Adipocyte (in vitro differentiated cells): ENCODE data around the gene SLC2A5.
"Not testable (repeated sequence)": the region's sequence is repeated elsewhere in the genome, so short reads cannot be mapped to it uniquely, and the experiment has no call there.

Source experiments
- DNase-seq: peaks from one replicate; pipeline ENCODE4 v3.0.0-alpha.2; 2015; ENCODE audit warnings: low read depth
- H3K27me3 ChIP-seq: replicated peaks from 2 replicates; pipeline ENCODE4 v1.7.0; 2013; ENCODE audit warnings: mild to moderate bottlenecking, low read length, moderate library complexity; ENCODE audit not compliant: control insufficient read depth, insufficient read depth
- H3K36me3 ChIP-seq: 2 replicates; pipeline ENCODE4 v1.7.0; 2013; ENCODE audit warnings: low read length, mild to moderate bottlenecking, moderate library complexity; ENCODE audit not compliant: control insufficient read depth, insufficient read depth, severe bottlenecking
- H3K4me1 ChIP-seq: 2 replicates; pipeline ENCODE4 v1.7.0; 2013; ENCODE audit warnings: mild to moderate bottlenecking, low read length, moderate library complexity; ENCODE audit not compliant: control insufficient read depth, insufficient read depth
- H3K4me3 ChIP-seq: 2 replicates; pipeline ENCODE4 v1.7.0; 2013; ENCODE audit warnings: mild to moderate bottlenecking, low read length, moderate library complexity
- H3K9ac ChIP-seq: 2 replicates; pipeline ENCODE4 v1.7.0; 2013; ENCODE audit warnings: mild to moderate bottlenecking, low read length, moderate library complexity
- H3K9me3 ChIP-seq: 2 replicates; pipeline ENCODE4 v1.7.0; 2013; ENCODE audit warnings: mild to moderate bottlenecking, low read length, moderate library complexity; ENCODE audit not compliant: control insufficient read depth

The SLC2A5 gene

GRCh38 chr1:9041116-9041779 is 28.2 kb downstream of the SLC2A5 start:
- Histone ChIP-seq H3K9ac (no peak overlapping the region), H3K27me3 (peaks cover 5% of the 10 kb centered on the region), H3K9me3 (no peaks in the 10 kb centered on the region), H3K36me3 (peaks cover 62% of the 10 kb centered on the region), H3K4me1 (peaks cover 3% of the 10 kb centered on the region), H3K4me3 (no peak overlapping the region)
- DNase-seq, result no peak

GRCh38 chr1:9040659-9041030 is 28.8 kb downstream of the SLC2A5 start:
- no peak for DNase-seq
- H3K9ac ChIP-seq, result no peak overlapping the region
- H3K36me3 ChIP-seq, result peaks cover 57% of the 10 kb centered on the region

GRCh38 chr1:9039761-9040658 is 29.4 kb downstream of the SLC2A5 start:
- H3K4me3 ChIP-seq, result no peak overlapping the region
- H3K36me3 ChIP-seq, result peaks cover 57% of the 10 kb centered on the region
- H3K9me3 ChIP-seq, result peaks cover 10% of the 10 kb centered on the region
- H3K27me3 ChIP-seq, result peaks cover 5% of the 10 kb centered on the region
- no peak for DNase-seq
- no peak overlapping the region for H3K9ac ChIP-seq
- peaks cover 3% of the 10 kb centered on the region for H3K4me1 ChIP-seq

More at GRCh38 chr1:9040659-9041030, 28.8 kb downstream of the SLC2A5 start:
- Histone ChIP-seq H3K9me3 (peaks cover 4% of the 10 kb centered on the region), H3K4me1 (peaks cover 3% of the 10 kb centered on the region), H3K27me3 (peaks cover 5% of the 10 kb centered on the region), H3K4me3 (no peak overlapping the region)

DNA sequence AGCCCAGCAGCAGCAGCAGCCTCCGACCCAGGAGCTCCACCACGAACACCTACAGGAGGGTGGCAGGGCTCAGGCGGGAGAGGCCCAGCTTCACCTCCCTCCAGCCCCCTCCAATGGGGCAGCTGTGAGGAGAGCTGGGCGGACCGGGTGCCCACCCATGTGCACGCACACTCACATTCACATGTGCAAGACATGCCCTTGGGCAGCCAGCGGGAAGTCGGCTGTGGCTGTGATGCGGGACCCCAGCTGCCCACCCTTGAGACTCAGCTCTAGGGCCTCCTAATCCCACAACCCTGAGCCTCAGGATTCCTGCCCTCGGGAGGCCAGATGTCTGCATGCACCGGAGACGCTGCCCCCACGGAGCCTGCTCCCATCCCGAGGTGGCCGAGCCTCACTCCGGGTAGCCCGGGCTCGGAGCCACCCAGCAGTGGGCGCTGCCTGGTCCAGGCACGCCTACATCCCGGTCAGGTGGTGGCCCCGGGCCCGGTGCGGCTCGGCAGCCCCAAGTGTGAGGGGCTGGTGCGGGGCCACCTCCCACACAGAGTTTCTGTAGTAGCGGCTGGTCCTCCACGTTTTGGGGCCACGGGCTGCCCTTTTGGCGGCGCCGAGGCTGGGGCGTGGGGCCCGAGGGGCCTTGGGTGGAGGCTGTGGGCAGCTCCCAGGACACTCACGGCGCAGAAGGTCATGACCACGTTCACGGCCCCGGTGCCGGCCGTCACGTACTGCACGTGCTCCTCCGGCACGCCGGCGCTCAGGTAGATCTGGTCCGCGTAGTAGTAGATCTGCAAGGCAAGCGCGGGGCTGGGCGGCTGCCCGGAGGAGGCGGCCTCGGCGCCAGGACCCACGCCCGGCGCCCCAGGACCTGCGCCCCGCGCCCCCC is 30.3 kb downstream of the SLC2A5 start:
- Histone ChIP-seq H3K9me3 (peaks cover 16% of the 10 kb centered on the region), H3K27me3 (peaks cover 5% of the 10 kb centered on the region), H3K36me3 (peaks cover 57% of the 10 kb centered on the region), H3K4me3 (no peak overlapping the region), H3K4me1 (no peaks in the 10 kb centered on the region), H3K9ac (no peak overlapping the region)
- DNase-seq, result no peak

- no peak overlapping the region for H3K9ac ChIP-seq
Measured at GRCh38 chr1:9038338-9038650, 31.1 kb downstream of the SLC2A5 start.

GRCh38 chr1:9037476-9038337 is 31.7 kb downstream of the SLC2A5 start:
- Histone ChIP-seq H3K27me3 (peaks cover 5% of the 10 kb centered on the region), H3K36me3 (peaks cover 52% of the 10 kb centered on the region), H3K4me1 (no peaks in the 10 kb centered on the region), H3K9me3 (peaks cover 16% of the 10 kb centered on the region), H3K4me3 (no peak overlapping the region), H3K9ac (no peak overlapping the region)
- DNase-seq, result no peak

More at GRCh38 chr1:9038338-9038650, 31.1 kb downstream of the SLC2A5 start:
- Histone ChIP-seq H3K9me3 (peaks cover 16% of the 10 kb centered on the region), H3K4me1 (no peaks in the 10 kb centered on the region), H3K36me3 (peaks cover 55% of the 10 kb centered on the region), H3K4me3 (no peak overlapping the region), H3K27me3 (peaks cover 5% of the 10 kb centered on the region)
- DNase-seq, result no peak

- Histone ChIP-seq H3K4me1 (no peaks in the 10 kb centered on the region), H3K27me3 (peaks cover 8% of the 10 kb centered on the region), H3K9ac (no peak overlapping the region), H3K36me3 (peaks cover 28% of the 10 kb centered on the region), H3K9me3 (peaks cover 28% of the 10 kb centered on the region), H3K4me3 (no peak overlapping the region)
- no peak for DNase-seq
Measured at GRCh38 chr1:9035226-9035625, 34.2 kb downstream of the SLC2A5 start.

- Histone ChIP-seq H3K36me3 (peaks cover 16% of the 10 kb centered on the region), H3K9me3 (peaks cover 40% of the 10 kb centered on the region), H3K9ac (no peak overlapping the region), H3K27me3 (peaks cover 7% of the 10 kb centered on the region), H3K4me3 (no peak overlapping the region), H3K4me1 (no peaks in the 10 kb centered on the region)
- no peak for DNase-seq
Measured at GRCh38 chr1:9033363-9033762, 36.1 kb downstream of the SLC2A5 start.

GRCh38 chr1:9031484-9032259 is 37.8 kb downstream of the SLC2A5 start:
- Histone ChIP-seq H3K4me3 (no peak overlapping the region), H3K9ac (no peak overlapping the region), H3K27me3 (peaks cover 4% of the 10 kb centered on the region), H3K36me3 (no peaks in the 10 kb centered on the region), H3K4me1 (no peaks in the 10 kb centered on the region), H3K9me3 (peaks cover 40% of the 10 kb centered on the region)
- DNase-seq, result no peak

- H3K27me3 ChIP-seq, result not testable (repeated sequence)
Measured at GRCh38 chr1:9031077-9031476, 38.4 kb downstream of the SLC2A5 start.

More at GRCh38 chr1:9031077-9031476, 38.4 kb downstream of the SLC2A5 start:
- not testable (repeated sequence) for H3K4me1 ChIP-seq, H3K36me3 ChIP-seq, H3K9ac ChIP-seq, DNase-seq, H3K4me3 ChIP-seq
- peaks cover 40% of the 10 kb centered on the region for H3K9me3 ChIP-seq
